MCF 10A (cell line): ENCODE measurements around the gene TMEM256. TPM values are rescaled to one million over a fixed set of nuclear protein-coding genes. Genes with fewer than 3 reads are reported as not detected.

Source experiments
- BruUV-seq: library from RNA; stranded (reverse); fragments of 400-500 nt; replicated peaks from 2 replicates; lab custom pipeline; 2021; lab: Mats Ljungman, UMichigan
- CTCF ChIA-PET: fragments of 300-600 bp; sonication (Branson Sonifier 250); formaldehyde crosslinking; extraction: SDS; loops from one replicate; lab custom pipeline; 2021; ENCODE audit warnings: antibody characterized with exemption, inconsistent platforms; lab: Yijun Ruan, JAX
- POLR2A ChIA-PET: fragments of 300-600, 350-650 bp; sonication (Branson Sonifier 250); formaldehyde crosslinking; extraction: SDS; loops from one replicate; lab custom pipeline; 2020; ENCODE audit warnings: antibody characterized with exemption, inconsistent platforms; lab: Yijun Ruan, JAX
- DNase-seq: peaks from one replicate; pipeline ENCODE4 v3.0.0-alpha.2; 2018; ENCODE audit not compliant: unreplicated experiment
- H3K27ac Mint-ChIP-seq: one replicate; pipeline ENCODE4 v1.8.0; 2022; ENCODE audit warnings: mild to moderate bottlenecking, low read depth, mixed read lengths; ENCODE audit not compliant: unreplicated experiment
- H3K27me3 Mint-ChIP-seq: one replicate; pipeline ENCODE4 v1.8.0; 2022; ENCODE audit warnings: mixed read lengths; ENCODE audit not compliant: insufficient read depth, unreplicated experiment
- H3K36me3 Mint-ChIP-seq: one replicate; pipeline ENCODE4 v1.8.0; 2022; ENCODE audit warnings: mild to moderate bottlenecking, moderate library complexity, mixed read lengths; ENCODE audit not compliant: insufficient read depth, unreplicated experiment
- H3K4me1 Mint-ChIP-seq: one replicate; pipeline ENCODE4 v1.8.0; 2022; ENCODE audit warnings: mixed read lengths; ENCODE audit not compliant: insufficient read depth, unreplicated experiment
- H3K4me3 Mint-ChIP-seq: one replicate; pipeline ENCODE4 v1.8.0; 2022; ENCODE audit warnings: mild to moderate bottlenecking, moderate library complexity, mixed read lengths; ENCODE audit not compliant: unreplicated experiment
- H3K9me3 Mint-ChIP-seq: one replicate; pipeline ENCODE4 v1.8.0; 2022; ENCODE audit warnings: mixed read lengths; ENCODE audit not compliant: unreplicated experiment
- intact Hi-C: fragments of 100-400 bp; cut with micrococcal nuclease; formaldehyde crosslinking; loops from 2 replicates; pipeline ENCODE4 v1.14.1; 2022
- total RNA-seq: library from RNA; stranded (reverse); gene quantifications from 2 replicates; pipeline ENCODE4 v1.2.3, GENCODE V29; 2022
- TF ChIP-seq, protein P1 (sequence below): fragments of 200-600 bp; IDR thresholded peaks from one replicate; pipeline ENCODE4 v1.8.0; 2022; ENCODE audit warnings: antibody characterized with exemption, mild to moderate bottlenecking; ENCODE audit not compliant: unreplicated experiment

TMEM256 gene
- total RNA-seq, 1 experiment from 2014 or later: 42.9 TPM

DNA sequence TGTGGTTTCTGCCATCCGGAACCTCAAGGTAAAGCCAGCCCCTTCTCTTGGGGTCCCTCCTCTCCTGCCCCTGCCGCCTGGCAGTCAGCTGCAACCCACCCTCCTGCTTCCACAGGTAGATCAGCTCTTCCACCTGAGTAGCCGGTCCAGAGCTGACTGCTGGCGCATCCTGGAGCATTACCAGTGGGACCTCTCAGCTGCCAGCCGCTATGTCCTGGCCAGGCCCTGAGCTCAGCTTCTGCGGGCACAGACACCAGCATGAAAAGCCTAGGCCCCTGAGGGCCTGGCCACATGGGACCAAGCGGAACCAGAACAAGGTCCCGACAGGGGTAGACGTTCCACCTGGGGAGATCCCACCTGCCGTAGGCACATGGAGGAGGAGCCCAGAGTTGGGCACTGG, 15.0 kb downstream of the TMEM256 start:
- intact Hi-C loops: no loop called here
- Mint-ChIP-seq H3K9me3 (no peaks in the 10 kb centered on the region), H3K36me3 (peaks cover 50% of the 10 kb centered on the region), H3K27me3 (no peaks in the 10 kb centered on the region), H3K4me3 (no peak overlapping the region), H3K4me1 (no peaks in the 10 kb centered on the region), H3K27ac (no peak overlapping the region)
- ChIA-PET CTCF (interaction anchor here (0.6 to 1.2 kb wide), 4 partner anchors 29 to 73 kb away, joined by 3 to 4 read pairs (median 3); no protein-coding TSS in a partner anchor), POLR2A (interaction anchor here (1.2 to 1.6 kb wide), 2 partner anchors 11 to 165 kb away, joined by 3 to 4 read pairs; no protein-coding TSS in a partner anchor)
- BruUV-seq: no TSS peak
- DNase-seq: no peak
- TF ChIP-seq, protein P1, sequence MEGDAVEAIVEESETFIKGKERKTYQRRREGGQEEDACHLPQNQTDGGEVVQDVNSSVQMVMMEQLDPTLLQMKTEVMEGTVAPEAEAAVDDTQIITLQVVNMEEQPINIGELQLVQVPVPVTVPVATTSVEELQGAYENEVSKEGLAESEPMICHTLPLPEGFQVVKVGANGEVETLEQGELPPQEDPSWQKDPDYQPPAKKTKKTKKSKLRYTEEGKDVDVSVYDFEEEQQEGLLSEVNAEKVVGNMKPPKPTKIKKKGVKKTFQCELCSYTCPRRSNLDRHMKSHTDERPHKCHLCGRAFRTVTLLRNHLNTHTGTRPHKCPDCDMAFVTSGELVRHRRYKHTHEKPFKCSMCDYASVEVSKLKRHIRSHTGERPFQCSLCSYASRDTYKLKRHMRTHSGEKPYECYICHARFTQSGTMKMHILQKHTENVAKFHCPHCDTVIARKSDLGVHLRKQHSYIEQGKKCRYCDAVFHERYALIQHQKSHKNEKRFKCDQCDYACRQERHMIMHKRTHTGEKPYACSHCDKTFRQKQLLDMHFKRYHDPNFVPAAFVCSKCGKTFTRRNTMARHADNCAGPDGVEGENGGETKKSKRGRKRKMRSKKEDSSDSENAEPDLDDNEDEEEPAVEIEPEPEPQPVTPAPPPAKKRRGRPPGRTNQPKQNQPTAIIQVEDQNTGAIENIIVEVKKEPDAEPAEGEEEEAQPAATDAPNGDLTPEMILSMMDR: no peak

DNA sequence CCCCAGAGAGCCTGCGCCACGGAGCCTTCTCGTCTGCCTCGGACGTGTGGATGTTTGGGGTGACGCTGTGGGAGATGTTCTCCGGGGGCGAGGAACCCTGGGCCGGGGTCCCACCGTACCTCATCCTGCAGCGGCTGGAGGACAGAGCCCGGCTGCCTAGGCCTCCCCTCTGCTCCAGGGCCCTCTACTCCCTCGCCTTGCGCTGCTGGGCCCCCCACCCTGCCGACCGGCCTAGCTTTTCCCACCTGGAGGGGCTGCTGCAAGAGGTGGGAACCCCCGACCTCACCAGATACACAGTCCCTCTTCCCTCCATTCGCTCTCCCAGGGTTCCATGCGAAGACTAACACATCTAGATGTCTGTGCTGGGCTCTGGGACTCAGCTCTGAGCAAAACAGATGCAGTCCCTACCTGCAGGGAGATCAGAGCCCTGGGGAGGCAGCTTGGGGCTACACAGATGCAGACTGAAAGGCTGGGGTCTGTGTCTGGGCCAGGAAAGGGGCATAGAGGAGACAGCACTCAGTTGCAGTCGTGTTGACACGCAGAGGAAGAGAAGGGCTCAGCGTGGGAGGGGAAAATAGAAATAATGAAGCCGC, 19.3 kb downstream of the TMEM256 start:
- BruUV-seq: no TSS peak
- H3K36me3 Mint-ChIP-seq: peaks cover 40% of the 10 kb centered on the region
- no peak overlapping the region for H3K4me3 Mint-ChIP-seq
- POLR2A ChIA-PET: interaction anchor here (0.7 to 1.4 kb wide), 4 partner anchors 13 to 173 kb away, joined by 3 to 4 read pairs (median 3); no protein-coding TSS in a partner anchor
- no peaks in the 10 kb centered on the region for H3K27me3 Mint-ChIP-seq
- CTCF ChIA-PET: interaction anchor here (1.2 kb wide), 1 partner anchor 30 kb away, joined by 3 read pairs; no protein-coding TSS in a partner anchor
- no peak for DNase-seq
- no peaks in the 10 kb centered on the region for H3K9me3 Mint-ChIP-seq
- H3K27ac Mint-ChIP-seq: no peak overlapping the region
- TF ChIP-seq, protein P1: no peak
- peaks cover 13% of the 10 kb centered on the region for H3K4me1 Mint-ChIP-seq
- intact Hi-C loops: no loop called here

DNA sequence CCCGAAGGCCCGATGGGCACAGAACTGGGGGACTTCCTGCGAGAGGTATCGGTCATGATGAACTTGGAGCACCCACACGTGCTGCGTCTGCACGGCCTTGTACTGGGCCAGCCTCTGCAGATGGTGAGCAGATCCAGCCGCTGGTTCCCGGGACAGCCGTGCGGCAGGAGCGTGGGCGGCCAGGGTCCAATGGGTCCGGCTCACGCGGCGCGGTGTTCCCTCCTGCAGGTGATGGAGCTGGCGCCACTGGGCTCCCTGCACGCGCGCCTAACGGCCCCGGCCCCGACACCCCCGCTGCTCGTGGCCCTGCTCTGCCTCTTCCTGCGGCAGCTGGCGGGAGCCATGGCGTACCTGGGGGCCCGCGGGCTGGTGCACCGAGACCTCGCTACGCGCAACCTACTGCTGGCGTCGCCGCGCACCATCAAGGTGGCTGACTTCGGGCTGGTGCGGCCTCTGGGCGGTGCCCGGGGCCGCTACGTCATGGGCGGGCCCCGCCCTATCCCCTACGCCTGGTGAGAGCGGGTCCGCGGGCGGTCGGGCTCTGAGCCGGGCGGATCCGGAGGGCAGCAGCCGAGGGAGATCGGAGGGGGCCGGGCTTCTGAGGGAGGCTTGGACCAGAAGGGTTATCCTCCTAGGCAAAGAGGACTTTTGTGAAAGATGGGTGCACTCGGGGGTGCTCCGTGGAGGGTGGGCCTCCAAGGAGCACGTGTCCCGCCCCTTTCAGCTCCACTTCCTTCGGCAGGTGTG, 20.0 kb downstream of the TMEM256 start:
- no peak for DNase-seq
- Mint-ChIP-seq H3K27me3 (no peaks in the 10 kb centered on the region), H3K36me3 (peaks cover 33% of the 10 kb centered on the region), H3K27ac (no peak overlapping the region), H3K9me3 (peaks cover 7% of the 10 kb centered on the region), H3K4me1 (peaks cover 13% of the 10 kb centered on the region), H3K4me3 (no peak overlapping the region)
- ChIA-PET CTCF (no interaction called here), POLR2A (interaction anchor here (0.6 to 1.4 kb wide), 5 partner anchors 9 to 100 kb away, joined by 3 read pairs; no protein-coding TSS in a partner anchor)
- intact Hi-C loops: no loop called here
- no TSS peak for BruUV-seq
- TF ChIP-seq, protein P1: no peak

DNA sequence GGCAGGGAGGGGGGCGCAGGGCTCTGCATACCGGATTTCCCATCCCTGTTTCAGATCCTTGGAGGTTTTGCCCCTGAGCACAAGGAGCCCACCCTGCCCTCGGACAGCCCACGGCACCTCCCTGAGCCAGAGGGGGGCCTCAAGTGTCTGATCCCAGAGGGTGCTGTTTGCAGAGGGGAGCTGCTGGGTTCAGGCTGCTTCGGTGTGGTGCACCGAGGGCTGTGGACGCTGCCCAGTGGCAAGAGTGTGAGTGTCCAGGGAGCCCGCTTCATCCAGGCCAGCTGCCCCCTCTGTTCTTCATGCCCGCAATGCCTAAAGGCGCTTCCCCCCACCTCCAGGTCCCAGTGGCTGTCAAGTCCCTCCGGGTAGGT, 20.5 kb downstream of the TMEM256 start:
- H3K27ac Mint-ChIP-seq: no peak overlapping the region
- ChIA-PET POLR2A (interaction anchor here (0.6 to 1.4 kb wide), 3 partner anchors 9 to 22 kb away, joined by 3 read pairs; no protein-coding TSS in a partner anchor), CTCF (interaction anchor here (0.8 to 1.7 kb wide), 2 partner anchors 26 to 28 kb away, joined by 3 to 6 read pairs; no protein-coding TSS in a partner anchor)
- no peak for DNase-seq
- no peak overlapping the region for H3K4me3 Mint-ChIP-seq
- TF ChIP-seq, protein P1: no peak
- peaks cover 9% of the 10 kb centered on the region for H3K9me3 Mint-ChIP-seq
- no peaks in the 10 kb centered on the region for H3K27me3 Mint-ChIP-seq
- peaks cover 27% of the 10 kb centered on the region for H3K36me3 Mint-ChIP-seq
- H3K4me1 Mint-ChIP-seq: peaks cover 13% of the 10 kb centered on the region
- intact Hi-C loops: no loop called here
- no TSS peak for BruUV-seq
